Ovary (tissue), 3 donors: ENCODE measurements around the gene PLA2G2D.

Experiments used
- EP300 ChIP-seq: sonication (generic); formaldehyde crosslinking; IDR thresholded peaks from one replicate; pipeline ENCODE4 v1.6.1; 2017; ENCODE audit warnings: antibody characterized with exemption
- TF ChIP-seq, protein P1 (sequence below), 3 donors: fragments of 450-650 bp in 2 of 3; fragments of 200-600 bp in 1 of 3; IDR thresholded peaks; one replicate each; pipeline versions ENCODE4 v1.5.1 to v1.8.0; 2016 to 2022; ENCODE audit warnings: antibody characterized with exemption in 3 of 3, mild to moderate bottlenecking in 1 of 3
- donor health status: DM: no; HTN: no; CAD: no.

DNA sequence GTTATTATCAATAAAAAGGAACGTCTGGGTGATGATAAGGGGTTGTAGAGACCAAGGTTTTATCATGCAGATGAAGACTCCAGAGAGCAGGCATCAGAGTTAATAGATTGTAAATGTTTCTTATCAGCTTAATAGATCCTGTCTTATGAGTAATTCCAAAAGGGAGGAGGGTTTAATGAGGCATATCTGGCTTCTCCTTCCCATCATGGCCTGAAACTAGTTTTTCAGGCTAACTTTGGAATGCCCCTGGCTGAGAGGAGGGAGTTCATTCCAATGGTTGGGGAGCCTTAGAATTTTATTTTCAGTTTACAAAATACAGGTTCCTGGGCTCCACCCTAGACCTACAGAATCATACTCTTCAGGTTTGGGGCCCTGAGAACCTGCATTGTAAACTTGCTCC lies 13.5 kb downstream of the PLA2G2D start:
- TF ChIP-seq, protein P1, sequence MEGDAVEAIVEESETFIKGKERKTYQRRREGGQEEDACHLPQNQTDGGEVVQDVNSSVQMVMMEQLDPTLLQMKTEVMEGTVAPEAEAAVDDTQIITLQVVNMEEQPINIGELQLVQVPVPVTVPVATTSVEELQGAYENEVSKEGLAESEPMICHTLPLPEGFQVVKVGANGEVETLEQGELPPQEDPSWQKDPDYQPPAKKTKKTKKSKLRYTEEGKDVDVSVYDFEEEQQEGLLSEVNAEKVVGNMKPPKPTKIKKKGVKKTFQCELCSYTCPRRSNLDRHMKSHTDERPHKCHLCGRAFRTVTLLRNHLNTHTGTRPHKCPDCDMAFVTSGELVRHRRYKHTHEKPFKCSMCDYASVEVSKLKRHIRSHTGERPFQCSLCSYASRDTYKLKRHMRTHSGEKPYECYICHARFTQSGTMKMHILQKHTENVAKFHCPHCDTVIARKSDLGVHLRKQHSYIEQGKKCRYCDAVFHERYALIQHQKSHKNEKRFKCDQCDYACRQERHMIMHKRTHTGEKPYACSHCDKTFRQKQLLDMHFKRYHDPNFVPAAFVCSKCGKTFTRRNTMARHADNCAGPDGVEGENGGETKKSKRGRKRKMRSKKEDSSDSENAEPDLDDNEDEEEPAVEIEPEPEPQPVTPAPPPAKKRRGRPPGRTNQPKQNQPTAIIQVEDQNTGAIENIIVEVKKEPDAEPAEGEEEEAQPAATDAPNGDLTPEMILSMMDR (IDR thresholded peaks at IDR 0.05) = no peak
- no peak for TF ChIP-seq EP300
